NCI-H128 (cell line): ENCODE data around the gene USP2.

ENCODE experiments used
- DNase-seq: peaks from one replicate; lab custom pipeline; 2025; ENCODE audit not compliant: unreplicated experiment; lab: John Stamatoyannopoulos, UW

The USP2 gene

DNA sequence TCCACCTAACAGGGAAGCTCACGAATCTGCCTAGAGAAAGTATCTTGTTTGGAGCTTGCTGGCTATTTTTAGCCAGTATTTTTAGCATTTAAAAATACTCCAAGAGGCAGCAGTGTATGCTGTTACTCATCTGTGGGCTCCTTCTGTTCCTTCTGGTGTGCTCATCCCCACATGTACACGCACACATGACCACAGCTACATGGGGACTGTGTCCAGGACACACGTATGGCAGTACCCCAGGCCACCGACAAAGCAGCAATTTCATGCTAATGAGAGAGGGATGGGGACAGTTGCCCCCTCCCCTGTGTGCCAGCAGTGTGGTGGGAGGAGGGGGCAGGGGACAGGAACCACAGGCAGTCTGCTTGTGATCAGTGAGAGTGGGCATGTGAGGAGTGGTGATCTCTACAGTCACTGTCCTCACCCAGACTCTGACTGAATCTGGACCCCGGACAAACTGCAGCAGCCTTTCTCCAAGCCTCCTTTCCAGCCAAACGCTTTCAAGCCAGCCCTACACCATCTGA lies 16.4 kb downstream of the USP2 start:
- no peak for DNase-seq

GRCh38 chr11:119363851-119364590 lies 17.5 kb downstream of the USP2 start:
- no peak for DNase-seq

- DNase-seq, result no peak
Observed at GRCh38 chr11:119363081-119363850, 18.2 kb downstream of the USP2 start.

DNA sequence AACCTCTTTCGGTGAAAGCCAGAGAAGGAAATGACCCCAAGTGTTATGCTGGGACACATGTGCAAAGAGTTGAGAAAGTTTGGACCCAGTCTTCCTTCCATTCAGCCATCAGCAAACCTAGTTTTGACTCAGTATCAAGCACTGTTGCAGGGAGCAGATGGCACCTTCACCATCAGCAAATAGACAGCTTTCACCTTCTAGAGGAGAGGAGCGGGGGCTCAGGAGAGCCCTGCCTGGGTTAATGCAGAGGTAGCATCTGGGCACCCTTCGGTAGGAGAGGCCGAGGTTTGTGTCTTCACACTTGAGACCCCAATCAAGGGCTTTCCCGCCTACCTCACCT lies 18.8 kb downstream of the USP2 start:
- DNase-seq, result no peak

- no peak for DNase-seq
Observed at GRCh38 chr11:119361941-119362725, 19.4 kb downstream of the USP2 start.

- no peak for DNase-seq
Observed at GRCh38 chr11:119361056-119361787, 20.3 kb downstream of the USP2 start.

- DNase-seq, result no peak
Observed at GRCh38 chr11:119359365-119360214, 21.9 kb downstream of the USP2 start.

GRCh38 chr11:119357074-119357473 lies 24.4 kb downstream of the USP2 start:
- no peak for DNase-seq

GRCh38 chr11:119356349-119357031 lies 25.0 kb downstream of the USP2 start:
- DNase-seq, result no peak

GRCh38 chr11:119355091-119355843 lies 26.2 kb downstream of the USP2 start:
- DNase-seq, result no peak

DNA sequence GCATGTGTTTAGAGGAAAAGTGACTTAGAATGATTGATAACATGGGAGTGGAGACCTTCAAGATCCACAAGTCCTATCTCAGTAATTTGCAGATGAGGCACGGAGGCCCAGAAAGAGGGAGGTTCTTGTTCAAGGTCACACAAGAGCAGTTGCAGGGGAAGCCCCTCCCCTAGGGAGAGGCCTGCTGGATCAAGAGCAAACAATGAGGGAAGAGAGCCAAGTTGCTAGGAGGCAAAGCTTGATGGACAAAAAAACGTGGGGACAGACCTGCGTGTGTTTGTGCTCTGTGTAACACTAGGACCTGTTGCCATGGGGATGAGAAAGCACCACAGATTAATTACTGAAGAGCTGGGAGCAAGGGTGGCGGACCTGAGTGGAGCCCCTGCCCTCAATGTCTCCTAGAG lies 28.6 kb downstream of the USP2 start:
- DNase-seq, result peak; percentile 38

- DNase-seq, result no peak
Observed at GRCh38 chr11:119351232-119351631, 30.3 kb downstream of the USP2 start.

DNA sequence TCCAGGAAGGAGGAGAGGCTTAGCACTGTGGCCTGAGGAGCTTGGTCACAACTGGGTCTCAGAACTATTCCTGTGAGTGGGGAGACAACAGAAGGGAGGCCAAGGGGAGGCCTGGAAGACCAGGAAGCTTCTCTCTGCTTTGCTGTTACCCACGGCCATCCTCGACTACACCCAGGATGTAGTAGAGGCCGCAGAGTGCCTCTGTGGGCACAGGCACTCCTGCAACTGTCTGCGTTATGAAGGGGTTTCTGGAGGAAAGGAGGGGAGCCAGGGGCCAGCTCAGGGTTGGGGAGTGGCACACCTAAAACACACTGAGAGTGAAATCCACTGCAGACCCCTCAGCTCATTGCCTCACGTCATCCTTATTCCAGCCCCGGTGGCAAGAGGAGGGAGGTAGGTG lies 31.2 kb downstream of the USP2 start:
- DNase-seq, result no peak

DNA sequence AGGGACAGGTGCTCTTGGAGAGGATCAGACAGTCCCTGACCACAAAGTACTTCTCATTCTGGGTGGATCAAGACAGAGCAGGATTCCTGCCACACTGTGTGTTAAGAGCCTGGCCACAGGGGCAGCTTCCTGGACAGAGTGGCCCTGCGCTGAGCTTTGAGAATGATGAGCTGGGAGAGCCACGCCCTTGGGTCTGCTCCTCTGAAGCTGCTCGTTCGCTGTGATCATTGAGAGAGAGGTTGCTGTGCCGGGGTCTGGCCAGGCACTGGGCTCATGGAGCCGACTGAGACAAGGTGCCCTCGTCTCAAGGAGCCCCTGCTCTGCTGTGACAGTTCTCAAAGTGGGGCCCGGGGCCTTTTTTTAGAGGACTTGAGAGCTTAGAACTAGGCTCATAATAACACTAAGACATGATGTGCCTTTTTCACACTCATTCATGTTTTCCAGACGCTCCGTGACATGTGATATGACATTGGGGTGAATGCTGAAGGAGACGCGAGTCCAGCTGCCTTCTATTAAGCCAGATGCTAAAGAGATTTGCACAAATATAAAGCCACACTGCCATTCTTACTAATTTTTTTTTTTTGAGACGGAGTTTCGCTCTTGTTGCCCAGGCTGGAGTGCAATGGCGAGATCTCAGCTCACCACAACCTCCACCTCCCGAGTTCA lies 33.4 kb downstream of the USP2 start:
- DNase-seq, result no peak

GRCh38 chr11:119347242-119347641 lies 34.2 kb downstream of the USP2 start:
- DNase-seq, result no peak

DNA sequence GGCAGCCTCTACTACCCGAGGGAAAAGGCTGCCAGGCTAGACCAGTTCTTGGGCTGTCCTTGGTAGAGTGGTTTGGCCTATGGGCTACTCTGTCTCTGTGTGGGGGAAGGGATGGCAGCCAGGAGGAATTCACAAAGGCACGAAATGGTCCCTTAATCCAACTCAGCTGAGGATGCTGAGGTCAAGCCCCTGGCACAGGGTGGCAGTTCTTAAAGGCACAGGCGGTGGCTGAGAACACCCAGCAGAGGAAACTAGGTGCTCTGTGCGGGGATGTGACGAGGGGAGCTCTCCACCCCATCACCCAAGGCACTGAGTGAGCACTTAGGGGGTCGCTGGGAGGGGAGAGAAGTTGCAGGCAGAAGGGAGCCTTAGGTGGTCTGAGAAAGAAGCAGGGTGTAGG lies 34.9 kb downstream of the USP2 start, which contains the start of gene MFRP:
TSS of gene MFRP (minus strand) at position 101 of the 400 bp plus-strand sequence. CDS start 192 bp downstream, outside the sequence.
- DNase-seq, result no peak

- DNase-seq, result no peak
Observed at GRCh38 chr11:119345685-119346084, 35.8 kb downstream of the USP2 start.
